NCI-H345 (cell line): ENCODE data around the gene EPAS1.

ENCODE experiments used
- DNase-seq: peaks from one replicate; lab custom pipeline; 2025; lab: John Stamatoyannopoulos, UW

Gene EPAS1

DNA sequence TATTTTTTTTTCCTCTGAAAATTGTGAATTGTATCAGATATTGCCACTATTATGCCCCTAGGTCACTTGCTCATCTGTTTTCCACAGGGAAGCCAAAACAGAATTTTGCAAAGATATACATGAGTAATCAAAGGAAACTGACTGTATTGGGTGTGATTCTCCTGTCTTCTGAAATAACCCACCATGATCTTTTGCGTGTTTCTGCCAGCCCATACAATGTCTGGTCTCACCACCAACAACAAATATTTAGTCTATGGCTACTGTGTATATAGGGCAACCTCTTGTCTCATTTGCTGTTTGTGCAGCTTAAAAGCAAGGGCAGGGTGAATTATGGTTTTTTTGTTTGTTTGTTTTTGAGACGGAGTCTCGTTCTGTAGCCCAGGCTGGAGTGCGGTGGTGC is 26.5 kb downstream of the EPAS1 start:
- DNase-seq: no peak

DNA sequence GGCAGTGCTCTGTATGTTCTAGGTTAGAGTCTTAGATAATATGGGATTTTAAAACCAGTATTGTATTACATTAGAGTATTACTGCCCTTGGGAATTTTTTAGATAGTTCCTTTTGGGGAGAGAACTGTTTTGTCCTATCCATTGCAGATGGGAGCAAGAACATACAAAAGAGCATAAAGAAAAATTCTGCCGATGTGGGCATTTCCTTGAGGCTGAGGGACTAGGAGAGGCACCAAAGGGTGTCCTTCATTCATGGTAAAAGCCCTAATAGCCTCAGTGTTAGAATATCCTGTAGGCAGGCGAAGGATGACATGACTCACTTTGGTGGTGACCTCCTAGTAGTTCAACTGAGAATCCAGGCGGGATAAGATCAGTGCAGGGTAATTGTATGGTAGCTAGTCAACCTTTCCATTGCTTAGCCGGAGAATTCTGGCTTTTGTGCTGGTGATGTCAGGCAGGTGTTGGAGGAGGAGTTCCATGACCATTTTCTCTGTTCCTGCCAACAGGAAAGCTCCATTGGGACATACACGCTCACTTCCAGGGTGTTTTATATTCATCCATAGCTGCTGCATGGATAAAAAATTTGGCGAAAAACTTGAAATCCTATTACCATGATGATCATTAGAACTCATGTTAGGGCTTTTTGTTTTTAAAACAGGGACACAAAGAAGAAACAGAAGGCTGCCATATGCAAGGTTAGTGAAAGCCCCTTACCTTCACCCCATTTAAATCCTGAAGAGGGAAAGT is 28.1 kb downstream of the EPAS1 start:
- no peak for DNase-seq

DNA sequence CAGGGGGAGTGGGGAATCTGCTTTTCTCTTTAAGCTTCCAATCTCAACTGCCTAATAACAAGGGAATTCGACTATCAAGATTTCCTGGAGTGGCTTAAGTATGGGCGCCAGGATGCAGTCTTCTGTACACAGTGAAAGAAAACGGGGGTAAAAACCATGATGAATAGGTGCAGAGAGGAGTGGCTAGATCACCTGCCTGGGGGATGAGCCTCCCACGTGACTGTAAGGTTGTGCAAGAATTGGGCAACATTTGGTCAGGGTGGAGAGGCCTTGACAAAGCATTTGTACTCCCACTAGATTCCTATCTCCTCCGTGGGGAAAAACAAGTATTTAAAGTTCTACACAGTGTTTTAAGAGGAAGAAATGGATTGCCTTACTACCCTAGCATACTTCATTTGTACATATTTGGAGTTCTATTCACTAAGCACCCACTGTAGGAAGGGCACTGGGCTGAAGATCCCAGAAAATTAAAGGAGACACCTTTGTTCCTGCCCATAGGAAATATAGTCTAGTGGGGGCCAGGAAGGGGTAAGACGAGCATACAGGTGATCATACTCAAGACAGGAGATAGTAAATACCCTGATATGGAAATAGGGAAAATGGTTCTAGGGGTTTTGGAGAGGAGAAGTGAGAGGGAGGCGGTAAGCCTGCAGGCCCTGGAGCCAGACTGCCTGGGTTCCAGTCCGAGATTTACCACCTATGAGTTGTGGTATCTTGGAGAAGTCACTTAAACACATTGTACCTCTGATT is 29.2 kb downstream of the EPAS1 start:
- no peak for DNase-seq

DNA sequence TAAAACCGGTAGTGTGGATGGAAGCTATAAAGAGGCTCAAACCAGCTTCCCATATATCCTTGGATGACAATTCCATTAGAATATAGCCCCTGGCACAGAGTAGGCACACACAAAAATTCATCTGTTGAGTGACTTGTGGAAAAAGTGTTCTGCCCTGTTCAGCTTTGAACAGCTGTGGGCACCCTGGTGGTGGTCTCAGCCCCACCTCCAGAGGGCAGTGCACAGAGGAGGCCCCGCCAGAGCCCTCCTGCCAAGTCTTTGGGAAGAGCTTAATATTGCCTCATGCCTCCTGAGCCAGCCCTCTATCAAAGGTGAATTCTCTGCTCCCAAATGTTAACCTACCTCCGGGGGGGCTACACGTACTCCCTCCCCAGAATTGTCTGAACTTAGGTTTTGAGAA is 30.4 kb downstream of the EPAS1 start:
- no peak for DNase-seq

DNA sequence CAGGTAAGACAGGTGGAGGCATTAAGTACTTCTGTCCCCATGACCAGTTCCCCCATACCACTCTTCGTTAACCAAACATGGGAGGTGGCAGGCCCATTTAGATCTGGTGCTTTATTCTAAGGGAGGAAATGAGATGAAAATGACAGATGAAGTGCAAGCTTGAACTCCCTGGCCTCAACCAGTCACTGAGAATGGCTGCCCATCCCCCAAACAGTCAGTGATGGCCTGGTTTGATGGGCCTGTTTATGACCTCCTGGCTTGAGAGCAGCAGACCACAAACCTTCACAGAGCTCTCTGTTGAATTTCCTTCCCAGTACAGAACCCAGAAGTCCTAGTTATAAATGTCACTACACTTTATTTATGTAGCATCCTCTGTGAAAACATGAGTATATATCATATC is 31.1 kb downstream of the EPAS1 start:
- DNase-seq: no peak

DNA sequence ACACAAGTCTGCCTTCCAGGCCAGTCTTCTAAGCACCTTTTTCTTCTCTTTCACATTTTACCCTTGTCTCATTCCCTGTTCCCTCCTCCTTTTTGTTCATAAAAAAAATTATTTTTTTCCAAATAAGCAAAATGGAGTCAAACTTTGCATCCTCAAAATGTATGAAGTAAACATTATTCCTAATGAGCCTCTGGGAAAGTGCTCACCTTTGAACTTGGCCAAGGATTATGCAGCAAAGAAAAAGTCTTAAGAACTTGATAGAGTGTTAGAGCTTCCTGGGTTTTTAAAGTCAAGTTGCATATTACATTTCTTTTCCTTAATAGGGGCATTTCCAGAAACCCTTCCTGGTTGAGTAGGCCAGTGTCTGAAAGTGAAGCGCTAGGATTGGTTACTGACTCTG is 31.6 kb downstream of the EPAS1 start:
- no peak for DNase-seq

DNA sequence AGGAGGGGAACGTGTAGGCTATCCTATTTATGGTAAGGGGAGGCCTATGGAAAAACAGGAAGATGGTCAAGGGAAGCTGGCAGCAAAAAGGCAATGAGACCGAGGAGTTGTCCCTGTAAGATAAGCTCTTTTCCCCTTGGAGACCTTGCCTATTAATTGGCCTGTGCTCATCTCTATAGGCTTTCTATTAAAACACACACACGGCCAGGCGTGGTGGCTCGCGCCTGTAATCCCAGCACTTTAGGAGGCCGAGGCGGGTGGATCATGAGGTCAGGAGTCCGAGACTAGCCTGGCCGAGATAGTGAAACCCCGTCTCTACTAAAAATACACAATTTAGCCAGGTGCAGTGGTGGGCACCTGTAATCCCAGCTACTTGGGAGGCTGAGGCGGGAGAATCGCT is 32.1 kb downstream of the EPAS1 start:
- DNase-seq: no peak

DNA sequence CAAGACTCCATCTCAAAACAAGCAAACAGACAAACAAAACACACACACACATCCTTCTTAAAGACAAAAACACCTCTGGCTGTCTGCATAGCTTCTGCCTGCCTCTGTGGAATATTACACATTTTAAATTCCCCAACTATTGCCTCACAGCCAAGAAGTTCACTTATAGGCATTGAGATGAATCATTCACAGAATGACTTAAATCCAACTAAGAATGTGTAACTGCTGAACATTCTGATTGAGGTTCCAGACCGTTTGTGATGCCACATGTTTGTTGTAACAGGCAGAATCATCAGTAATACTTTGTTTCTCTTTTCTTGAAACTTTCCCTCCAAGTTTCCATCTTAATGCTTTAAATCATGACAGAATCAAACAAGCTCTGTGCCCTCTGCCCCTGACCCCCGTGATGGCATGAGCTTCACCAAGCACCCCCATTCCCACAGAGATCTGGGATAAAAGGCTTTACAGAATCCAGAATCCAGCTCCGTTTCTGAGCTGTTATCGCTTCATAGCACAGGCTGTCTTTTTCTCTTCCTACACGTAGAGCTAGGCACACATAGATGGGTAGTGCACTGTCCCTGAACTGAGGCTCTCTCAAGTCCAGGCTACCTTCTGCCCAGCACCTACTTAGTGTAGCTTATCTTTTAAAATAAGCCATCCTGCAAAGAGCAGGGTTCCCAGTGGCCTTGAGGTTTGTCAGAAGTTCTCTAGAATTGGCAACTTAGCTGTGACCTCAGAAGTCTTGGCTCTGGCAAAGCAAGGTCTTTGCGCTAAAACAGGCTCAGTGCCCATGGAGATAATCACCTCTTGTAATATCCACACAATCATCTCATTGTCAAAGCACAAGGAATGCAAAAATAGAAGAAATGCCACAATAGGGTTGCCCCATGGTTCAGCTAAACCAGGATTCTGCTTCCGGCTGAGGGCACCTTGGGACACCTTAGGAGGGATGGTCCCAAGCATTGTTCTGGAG is 32.9 kb downstream of the EPAS1 start:
- no peak for DNase-seq

DNA sequence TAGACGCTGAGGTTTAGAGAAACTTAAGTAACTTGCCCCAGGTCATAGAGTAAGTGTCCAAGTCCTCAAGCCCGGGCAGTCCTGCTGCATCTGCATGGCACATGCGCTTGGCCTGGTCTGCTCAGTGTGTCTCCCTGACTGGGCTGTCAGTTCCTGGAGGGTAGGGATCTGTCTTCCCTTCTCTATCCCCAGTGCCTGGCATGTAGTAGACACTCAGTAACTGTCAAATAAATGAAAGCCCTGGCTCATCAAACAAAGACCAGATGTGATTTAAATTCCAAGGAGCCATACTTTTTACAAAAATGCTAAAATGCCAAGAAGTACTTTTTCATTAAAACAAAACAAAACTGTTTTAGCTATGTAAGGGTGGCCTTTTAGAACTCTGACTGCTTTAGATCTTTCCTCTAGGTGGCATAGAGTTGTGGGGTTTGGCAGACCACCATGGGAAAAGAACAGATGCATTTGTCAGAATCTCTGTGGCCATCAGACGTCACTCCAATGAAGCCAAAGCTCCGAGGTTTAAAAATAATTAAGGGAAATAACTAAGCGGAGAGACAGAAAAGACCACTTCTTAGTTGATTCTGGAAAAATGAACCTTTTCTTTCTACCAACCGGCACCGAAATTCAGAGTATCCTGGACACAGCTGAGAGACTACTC is 34.0 kb downstream of the EPAS1 start:
- no peak for DNase-seq

DNA sequence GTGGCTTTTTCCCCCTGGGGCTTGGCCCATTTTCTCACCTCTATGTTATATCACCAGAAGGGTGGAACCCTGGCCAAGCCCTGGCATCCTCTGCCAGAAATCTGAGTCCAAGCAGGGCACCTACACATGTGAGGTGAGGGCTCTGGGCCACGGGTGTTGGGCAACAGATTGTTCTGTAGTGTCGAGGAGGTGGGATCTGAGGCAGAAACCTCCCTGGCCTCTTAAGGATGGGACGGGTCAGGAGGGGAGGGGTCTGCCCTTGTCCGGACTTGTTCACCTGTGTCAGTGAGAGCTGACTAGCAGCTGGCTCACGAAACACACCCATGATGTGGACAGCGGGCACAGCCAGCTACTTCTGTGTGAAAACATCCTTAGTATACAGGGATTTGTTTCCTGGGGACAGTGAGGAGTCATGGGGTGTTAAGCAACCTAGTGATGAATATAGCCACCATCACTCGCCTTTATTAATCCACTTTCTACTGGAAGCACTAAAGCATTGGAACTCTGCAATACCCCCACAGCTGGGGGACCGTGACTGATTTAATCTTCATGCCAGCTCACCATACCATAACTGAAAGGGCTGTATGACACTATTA is 35.6 kb downstream of the EPAS1 start:
- DNase-seq: no peak

DNA sequence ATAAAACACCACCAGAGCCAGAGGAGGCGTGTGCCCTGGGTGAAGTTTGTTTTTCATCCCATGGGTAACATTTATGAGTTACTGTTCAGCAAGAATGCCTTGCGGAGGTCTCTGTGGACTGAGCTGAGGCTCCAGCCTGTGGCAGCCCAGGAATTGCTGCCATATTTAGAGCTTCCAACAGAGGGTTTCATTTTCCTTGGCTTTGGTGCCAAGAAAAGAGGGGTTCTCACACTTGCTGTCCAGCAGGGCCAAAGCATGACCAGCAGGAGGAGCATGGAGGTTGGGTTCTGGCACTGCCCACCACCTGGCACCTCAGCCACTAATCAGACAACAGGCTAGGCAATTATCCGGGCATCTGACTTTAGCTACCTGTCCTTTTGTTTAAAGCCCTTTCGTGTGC is 36.7 kb downstream of the EPAS1 start:
- DNase-seq: no peak

DNA sequence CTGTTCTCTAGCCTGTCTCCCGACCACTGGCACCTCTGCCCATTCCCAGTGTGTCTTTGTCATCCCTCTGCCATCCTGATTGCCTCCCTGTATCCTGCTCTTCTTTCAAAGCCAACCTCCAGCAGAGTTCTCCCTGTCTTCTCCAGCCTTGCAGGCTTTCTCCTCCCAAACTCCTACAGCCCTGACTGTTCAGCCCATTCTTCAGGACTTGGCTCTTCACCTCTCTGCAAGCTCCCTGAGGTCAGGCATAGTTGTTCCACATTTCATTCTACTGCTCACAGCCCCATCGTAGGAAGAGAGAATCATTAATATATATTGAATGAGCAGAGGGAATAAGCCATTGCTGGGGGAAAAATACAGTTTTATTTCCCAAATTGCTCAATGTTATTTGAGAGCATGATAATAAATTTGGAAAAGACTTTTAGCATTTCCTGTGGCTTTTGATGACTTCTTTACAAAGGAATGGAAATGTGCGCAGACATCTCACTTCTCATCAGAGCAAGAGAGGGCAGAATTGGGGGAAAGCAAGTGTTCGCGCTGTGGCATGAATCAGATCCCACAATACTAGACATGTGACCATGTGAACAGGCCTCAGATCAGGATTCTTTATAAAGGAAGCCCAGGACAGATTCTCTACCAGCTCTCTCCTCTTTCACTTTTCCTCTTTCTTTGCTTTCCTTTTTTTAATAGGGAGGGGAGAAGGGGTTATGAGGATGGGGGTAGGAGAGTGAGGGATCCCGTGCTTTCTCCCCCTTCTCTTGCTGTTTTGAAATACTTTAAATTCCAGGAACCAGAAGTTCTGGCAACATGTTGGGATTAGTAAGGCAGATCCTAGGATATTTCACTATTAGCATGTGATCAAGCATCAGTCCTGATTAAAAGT is 37.4 kb downstream of the EPAS1 start:
- DNase-seq: no peak

DNA sequence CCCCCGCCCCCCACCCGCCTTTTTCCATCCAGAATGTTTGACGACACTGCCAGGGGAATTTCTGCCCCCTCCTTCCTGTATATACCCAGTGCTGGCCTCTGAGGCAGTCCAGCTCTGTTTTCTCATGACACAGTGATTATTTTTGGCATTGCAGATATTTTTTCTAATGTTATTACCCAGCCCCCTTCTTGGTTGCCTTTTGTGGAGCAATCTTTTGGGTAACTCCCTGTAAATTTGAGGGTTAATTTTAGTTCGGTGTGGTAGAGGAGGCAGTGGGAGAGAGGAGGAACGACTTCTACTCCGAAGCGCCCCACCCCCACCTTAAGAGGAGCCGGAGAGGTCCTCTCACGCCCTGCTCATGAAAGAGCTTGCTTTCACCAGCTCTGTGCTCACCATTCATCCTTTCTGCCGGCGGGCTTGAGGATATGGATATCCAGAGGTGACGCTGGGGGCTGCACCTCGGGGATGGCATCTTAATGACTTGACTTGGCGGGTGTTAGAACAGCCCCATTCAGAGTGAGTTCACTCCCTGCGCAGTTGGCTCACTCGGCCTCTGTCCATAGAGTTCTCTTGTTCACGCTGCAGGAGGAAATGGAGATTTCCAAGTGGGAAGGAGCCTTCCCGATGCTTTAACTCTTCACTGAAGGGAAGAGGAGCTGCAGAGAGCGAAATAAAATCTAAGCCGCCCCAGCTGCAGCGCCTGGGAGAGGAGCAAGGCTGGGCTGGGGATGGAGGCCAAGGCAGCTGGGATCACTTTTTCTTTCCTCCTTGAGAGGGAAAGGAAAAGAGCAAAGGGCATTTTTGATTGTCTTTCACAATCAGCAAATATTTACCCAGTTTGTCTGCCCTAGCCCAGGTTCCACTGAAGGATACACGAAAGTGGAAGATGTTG is 38.4 kb downstream of the EPAS1 start:
- no peak for DNase-seq

DNA sequence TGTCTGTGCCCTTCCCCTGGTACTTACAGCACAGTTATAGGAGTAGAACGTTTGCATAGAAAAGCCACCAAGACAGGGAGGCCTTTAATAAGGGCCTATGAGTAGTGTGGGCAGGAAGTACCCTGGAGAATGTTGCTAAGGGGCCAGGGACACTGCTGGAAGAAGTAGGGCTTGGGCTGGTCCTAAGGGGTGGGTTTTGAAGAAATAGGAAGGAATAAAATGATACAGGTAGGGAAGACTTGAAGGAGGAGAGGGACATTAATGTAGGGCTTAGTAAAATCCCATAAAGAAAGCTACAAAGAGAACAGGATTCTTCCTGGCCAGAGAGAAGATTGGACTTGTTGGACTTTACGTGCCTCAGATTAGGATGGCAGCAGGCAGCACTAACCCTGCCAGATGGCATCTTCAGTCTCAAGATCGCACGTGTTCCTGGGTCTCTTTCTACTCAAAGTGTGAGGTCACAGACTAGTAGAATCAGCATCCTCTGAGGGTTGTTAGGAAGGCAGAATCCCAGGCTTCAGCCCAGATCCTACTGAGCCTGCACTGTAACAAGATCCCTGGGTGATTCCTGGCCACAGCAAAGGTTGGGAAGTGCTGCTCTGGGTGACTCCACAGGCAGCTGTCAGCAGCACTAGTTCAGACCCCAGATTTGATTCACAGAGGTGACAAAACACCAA is 39.2 kb downstream of the EPAS1 start:
- DNase-seq: no peak

DNA sequence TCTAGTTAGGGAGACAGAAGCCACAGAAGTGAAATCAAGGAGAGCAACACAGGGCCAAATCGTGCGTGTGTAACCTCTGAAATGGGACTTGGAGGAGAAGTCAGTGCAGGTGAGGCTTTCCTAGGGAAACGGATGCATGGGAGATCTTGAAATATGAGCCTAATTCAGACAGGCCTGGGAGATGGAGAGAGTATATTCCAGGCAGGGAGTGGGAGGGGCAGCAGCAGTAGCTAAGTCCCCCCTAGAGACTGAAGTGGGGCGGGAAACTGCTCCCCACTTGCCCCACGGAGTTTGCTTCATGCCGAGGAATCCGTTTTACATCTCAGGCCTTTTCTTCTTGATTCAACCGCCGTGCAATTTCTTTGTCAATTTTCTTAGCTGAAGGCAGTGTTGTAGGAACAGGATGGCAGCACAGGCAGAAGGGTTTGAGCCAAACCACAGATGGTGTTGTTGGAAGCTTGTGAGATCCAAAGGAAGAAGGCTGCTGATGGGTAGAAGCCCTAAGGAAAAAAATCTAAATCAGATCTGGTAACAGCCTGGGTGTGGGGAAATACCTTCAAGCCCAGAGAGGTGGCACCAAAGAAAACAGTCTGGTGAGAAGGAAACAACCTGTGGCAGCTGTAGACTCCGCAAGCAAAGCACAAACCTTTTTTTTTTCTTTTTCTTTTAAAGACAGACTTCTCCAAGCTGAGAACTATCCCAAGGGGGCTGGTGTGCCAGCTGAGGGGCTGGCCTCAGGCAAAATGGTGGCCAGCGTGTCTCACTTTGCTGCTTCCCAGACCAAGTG is 40.2 kb downstream of the EPAS1 start:
- DNase-seq: no peak

DNA sequence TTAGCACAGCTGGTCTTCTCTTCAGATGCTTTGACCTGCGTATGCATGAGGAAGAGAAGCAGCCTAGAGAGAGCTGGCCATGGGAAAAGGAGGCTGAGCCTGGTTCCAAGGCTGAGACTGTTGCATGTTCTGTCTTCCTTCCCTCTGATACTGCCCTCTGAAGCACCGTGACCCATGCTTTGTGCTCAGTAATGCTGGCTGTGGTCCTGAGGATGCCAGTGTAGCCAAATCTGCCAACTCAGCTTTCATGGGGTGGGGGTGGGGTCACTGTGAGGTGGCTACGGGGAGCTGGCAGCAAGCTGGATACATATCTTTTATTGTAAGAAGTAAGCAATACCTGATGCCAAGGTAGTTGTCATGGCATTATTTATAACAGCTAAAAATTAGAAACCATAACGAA is 41.5 kb downstream of the EPAS1 start:
- DNase-seq: no peak

DNA sequence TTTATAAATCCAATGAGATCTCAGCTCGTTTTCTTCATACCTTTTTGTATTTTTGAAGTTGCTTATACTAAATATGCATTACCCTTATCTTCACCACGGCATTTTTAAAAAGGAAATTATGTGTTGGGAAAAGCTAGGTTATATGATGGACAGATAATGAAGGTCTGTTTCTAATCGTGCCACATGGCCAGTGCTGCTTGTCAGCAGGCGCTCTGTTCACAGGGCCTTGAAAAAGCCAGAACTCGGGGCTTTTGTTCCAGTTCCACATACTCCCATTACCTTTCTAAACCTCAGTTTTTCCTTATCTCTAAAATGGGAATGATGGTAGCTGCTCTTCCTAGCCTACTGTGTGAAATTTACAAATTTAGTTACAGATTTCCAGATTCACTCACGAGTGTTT is 42.0 kb downstream of the EPAS1 start:
- DNase-seq: no peak
